Jurkat, Clone E6-1 (cell line): ENCODE measurements around the gene TCF15.

Experiments used
- DNase-seq: peaks from one replicate; pipeline ENCODE4 v3.0.0-alpha.2; 2011; ENCODE audit warnings: low read depth, low spot score
- H3K4me3 ChIP-seq: 2 replicates; pipeline ENCODE4 v1.5.1; 2011; ENCODE audit warnings: mild to moderate bottlenecking, low read length, control low read depth, moderate library complexity

The TCF15 gene

GRCh38 chr20:562232-562897, 47.7 kb downstream of the TCF15 start:
- no peak overlapping the region for H3K4me3 ChIP-seq
- DNase-seq, result no peak

DNA sequence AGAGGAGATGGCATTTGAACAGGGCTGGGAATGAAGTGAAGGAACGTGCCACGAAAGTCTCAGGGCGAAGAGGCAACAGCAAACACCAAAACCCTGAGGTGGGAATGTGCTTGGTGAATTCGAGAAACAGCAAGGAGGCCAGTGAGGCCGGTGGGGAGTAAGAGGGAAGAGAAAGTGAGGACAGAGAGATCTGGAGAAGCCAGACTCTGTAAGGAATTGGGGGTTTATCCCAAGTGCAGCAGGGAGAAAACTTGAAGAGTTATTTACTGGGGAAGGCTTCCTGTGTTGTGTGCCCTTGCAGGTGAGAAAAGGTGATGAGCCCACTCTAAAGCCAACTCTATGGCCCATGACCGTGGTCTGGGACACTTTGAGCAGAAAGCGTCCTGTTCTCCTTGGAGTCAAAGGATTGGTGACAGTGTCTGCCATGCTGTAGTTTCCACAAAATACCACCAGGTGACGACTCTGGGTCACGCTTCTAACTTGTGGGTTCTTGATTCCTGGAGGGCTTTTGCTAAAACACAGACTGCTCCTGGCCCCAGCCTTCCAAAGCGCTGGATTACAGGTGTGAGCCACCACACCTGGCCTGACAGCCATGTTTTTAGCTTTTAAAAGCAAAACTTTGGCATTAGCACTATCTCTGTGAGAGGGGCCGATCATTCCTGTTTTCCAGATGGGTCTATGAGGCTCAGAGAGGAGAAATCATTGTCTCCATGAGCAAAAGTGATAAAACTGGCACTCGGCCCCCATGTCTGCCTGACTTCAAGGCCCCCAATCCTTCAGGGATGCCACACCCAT, 48.5 kb downstream of the TCF15 start:
- no peak overlapping the region for H3K4me3 ChIP-seq
- peak; percentile 70 for DNase-seq

GRCh38 chr20:560680-561079, 49.4 kb downstream of the TCF15 start:
- no peak for DNase-seq
- no peak overlapping the region for H3K4me3 ChIP-seq

DNA sequence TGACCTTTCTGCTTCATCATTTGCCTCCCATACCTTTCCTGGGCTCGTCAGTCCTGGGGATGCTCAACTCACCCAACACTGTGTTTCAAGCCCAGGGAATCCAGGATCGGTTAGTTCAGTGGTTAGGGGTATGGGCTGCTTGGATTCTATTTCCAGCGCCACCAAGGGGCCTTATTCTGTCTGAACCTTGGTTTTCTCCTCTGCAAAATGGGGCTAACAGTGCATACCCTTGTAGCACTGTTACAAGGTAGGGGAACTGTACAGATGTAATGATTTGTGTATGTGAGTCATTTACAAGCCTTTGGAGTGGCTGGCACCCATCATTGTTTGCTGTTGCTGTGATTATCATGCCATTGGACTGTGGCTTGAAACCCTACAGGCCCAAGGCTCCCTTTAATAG, 52.0 kb downstream of the TCF15 start:
- no peak overlapping the region for H3K4me3 ChIP-seq
- no peak for DNase-seq

GRCh38 chr20:556984-557383, 53.1 kb downstream of the TCF15 start:
- no peak for DNase-seq

DNA sequence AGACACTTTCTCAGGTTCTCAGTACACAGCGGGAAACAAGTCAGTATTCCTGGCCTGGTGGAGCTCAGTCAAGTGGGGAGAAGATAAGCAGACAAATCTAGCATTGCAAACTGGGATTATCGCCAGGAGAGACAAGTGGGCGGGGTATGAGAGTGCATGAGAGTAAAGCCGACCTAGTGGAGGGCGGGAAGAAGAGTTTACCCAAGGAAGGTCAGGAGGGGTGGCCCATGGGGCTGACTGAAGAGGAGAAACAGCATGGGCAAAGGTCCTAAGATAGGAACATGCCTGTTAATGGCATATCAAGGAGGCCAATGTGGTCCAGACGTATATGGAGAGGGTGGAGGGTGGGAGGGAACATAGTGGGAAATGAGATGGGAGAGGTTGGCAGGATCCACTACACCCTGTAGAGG, 54.1 kb downstream of the TCF15 start:
- no peak overlapping the region for H3K4me3 ChIP-seq
- no peak for DNase-seq

More at GRCh38 chr20:556984-557383, 53.1 kb downstream of the TCF15 start:
- H3K4me3 ChIP-seq, result no peak overlapping the region
